Pulmonary artery endothelial cell (primary cell): ENCODE results near the gene UNC93A. TPM values are rescaled to one million over a fixed set of nuclear protein-coding genes. Genes with fewer than 3 reads are reported as not detected.
"Not testable (repeated sequence)": the region's sequence is repeated elsewhere in the genome, so short reads cannot be mapped to it uniquely, and the experiment has no call there.

Experiments
- DNase-seq: peaks from one replicate; pipeline ENCODE4 v3.0.0-alpha.2; 2011; ENCODE audit warnings: low read depth, low spot score
- total RNA-seq: library from RNA; depleted of rRNA; stranded (reverse); fragments of >200 nt; gene quantifications from 2 replicates; pipeline ENCODE4 v1.2.3, GENCODE V29; 2014

The UNC93A gene
- total RNA-seq, 1 donor from 2014 or later: not detected

- no peak for DNase-seq
Observed at GRCh38 chr6:167338541-167339117, 47.5 kb downstream of the UNC93A start.

GRCh38 chr6:167341038-167341583 lies 50.0 kb downstream of the UNC93A start:
- no peak for DNase-seq

GRCh38 chr6:167341665-167342655 lies 50.8 kb downstream of the UNC93A start:
- DNase-seq: no peak

DNA sequence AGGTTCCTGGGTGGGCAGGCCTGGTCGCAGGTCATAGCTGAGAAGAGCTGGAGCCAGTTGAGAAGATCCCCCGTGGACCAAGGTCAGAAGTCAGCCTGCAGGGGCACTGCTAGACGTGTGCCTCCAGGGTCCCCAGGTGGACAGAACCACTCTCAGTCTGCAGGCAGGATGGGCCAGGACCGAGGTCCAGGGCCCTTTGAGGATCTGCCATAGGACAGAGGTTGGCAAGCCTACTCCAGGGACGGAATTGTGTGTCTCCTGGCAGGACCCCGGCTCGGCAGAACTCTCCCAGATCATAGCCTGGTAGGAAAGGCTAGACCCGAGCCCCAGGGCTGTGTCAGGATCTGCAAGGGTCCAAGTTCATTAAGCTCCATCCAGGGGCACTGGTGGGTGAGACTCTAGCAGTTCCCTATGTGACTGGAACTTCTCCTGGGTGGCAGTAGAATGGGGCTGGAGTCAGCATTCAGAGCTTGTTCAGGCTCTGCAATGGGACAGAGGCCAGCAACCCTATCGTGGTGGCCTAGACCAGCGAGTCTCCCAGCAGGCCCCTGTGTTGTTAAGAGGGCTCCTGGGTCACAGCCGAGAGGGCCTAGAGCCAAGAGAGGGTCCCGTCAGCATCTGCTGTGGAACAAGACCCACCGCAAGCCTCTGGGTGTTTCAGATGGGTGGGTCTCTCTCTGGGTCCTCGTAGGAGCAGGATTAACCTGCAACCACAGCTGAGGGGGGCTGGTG lies 51.9 kb downstream of the UNC93A start:
- DNase-seq: no peak

DNA sequence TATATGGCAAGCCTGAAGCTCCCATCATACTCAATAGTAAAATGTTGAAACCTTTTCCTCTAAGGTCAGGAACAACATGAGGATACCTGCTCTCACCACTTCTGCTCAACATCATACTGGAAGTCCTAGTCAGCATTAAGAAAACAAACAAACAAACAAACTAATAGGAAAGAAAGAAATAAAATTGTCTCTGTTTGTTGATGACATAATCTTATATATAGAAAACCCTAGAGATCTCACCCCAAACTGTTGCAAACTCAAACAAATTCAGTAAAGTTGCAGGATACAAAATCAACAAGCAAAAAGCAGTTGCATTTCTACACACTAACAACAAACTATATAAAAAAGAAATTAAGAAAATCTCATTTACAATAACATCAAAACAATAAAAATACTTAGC lies 54.2 kb downstream of the UNC93A start:
- DNase-seq: no peak

DNA sequence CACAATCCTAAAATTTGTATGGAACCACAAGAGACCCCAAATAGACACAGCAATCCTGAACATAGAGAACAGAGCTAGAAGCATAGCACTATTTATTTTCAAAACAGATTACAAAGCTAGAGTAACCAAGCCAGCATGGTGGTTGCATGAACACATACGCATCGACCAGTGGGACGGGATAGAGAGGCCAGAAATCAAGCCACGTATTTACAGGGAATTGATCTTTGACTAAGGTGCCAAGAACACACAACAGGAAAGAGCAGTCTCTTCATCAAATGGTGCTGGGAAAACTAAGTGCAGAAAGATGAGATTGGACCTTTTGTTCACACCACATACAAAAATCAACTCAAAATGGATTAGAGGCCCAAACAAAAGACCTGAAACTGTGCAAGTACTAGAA lies 54.8 kb downstream of the UNC93A start:
- no peak for DNase-seq

GRCh38 chr6:167347226-167347625 lies 56.1 kb downstream of the UNC93A start:
- DNase-seq: no peak

- no peak for DNase-seq
Observed at GRCh38 chr6:167349631-167350274, 58.6 kb downstream of the UNC93A start.

DNA sequence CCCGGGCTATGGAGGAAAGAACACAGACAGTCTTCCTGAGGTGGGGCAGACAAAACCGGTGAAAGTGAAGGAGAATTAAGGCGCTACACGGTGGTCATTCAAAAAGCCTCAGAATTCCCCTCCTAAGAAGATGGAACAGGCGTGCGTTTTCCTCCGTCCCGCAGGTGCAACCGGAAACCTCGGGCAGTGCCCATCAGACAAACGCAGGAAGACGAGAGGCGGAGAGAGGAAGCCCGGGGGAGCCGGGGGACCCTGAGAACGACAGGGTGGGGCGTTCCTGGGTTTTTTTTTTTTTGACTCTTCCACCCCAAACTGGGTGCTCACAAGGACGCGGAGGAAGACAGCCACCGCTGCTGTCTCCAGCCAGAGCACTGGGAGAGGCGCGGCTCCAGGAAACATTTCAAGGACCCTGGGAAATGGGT lies 59.2 kb downstream of the UNC93A start:
- no peak for DNase-seq

- peak; percentile 24 for DNase-seq
Observed at GRCh38 chr6:167350731-167351655, 59.9 kb downstream of the UNC93A start.

- DNase-seq: no peak
Observed at GRCh38 chr6:167351656-167352345, 60.7 kb downstream of the UNC93A start.

GRCh38 chr6:167356874-167357273 lies 65.8 kb downstream of the UNC93A start:
- DNase-seq: no peak

- not testable (repeated sequence) for DNase-seq
Observed at GRCh38 chr6:167358394-167358793, 67.3 kb downstream of the UNC93A start.

- DNase-seq: not testable (repeated sequence)
Observed at GRCh38 chr6:167361170-167361569, 70.1 kb downstream of the UNC93A start.

Other genes starting within 250 kb of the UNC93A start
- gene CCR6, start 168.2 kb upstream of the UNC93A start, total RNA-seq: not detected in 2 replicates
- gene GPR31, start 133.3 kb upstream of the UNC93A start, total RNA-seq: not detected in 2 replicates
- gene TTLL2, start 33.8 kb downstream of the UNC93A start, total RNA-seq: not detected in 2 replicates